HG03097 (cell line): Measurements from ENCODE around the gene ARFGEF3.
A peak's percentile ranks its signal among the peaks of the same experiment; 100 is the strongest.
"Not testable (repeated sequence)": the region's sequence is repeated elsewhere in the genome, so short reads cannot be mapped to it uniquely, and the experiment has no call there.

Source experiments
- ATAC-seq: cut with Tn5 transposase; IDR thresholded peaks from one replicate; pipeline ENCODE4 v1.9.1; 2021; ENCODE audit not compliant: unreplicated experiment, low FRiP score

ARFGEF3 gene

GRCh38 chr6:138161338-138162110 lies at the start of gene ARFGEF3:
Gene ARFGEF3, plus strand, starts transcription at chr6:138161939. Its CDS starts 148 bp downstream, at chr6:138162087.
- ATAC-seq: no peak

GRCh38 chr6:138113588-138114210 lies 48.0 kb upstream of the ARFGEF3 start:
- no peak for ATAC-seq

GRCh38 chr6:138115201-138115600 lies 46.5 kb upstream of the ARFGEF3 start:
- ATAC-seq: no peak

GRCh38 chr6:138115877-138116660 lies 45.7 kb upstream of the ARFGEF3 start:
- ATAC-seq: peak; percentile 68

- ATAC-seq: no peak
Observed at GRCh38 chr6:138116661-138116999, 45.1 kb upstream of the ARFGEF3 start.

GRCh38 chr6:138117376-138117914 lies 44.3 kb upstream of the ARFGEF3 start:
- no peak for ATAC-seq

GRCh38 chr6:138119229-138119628 lies 42.5 kb upstream of the ARFGEF3 start:
- not testable (repeated sequence) for ATAC-seq

GRCh38 chr6:138119976-138120375 lies 41.8 kb upstream of the ARFGEF3 start:
- no peak for ATAC-seq

- no peak for ATAC-seq
Observed at GRCh38 chr6:138124096-138124495, 37.6 kb upstream of the ARFGEF3 start.

GRCh38 chr6:138128096-138128495 lies 33.6 kb upstream of the ARFGEF3 start:
- ATAC-seq: no peak

- ATAC-seq: no peak
Observed at GRCh38 chr6:138129190-138129589, 32.5 kb upstream of the ARFGEF3 start.

- ATAC-seq: no peak
Observed at GRCh38 chr6:138142806-138143205, 18.9 kb upstream of the ARFGEF3 start.

- peak; percentile 68 for ATAC-seq
Observed at GRCh38 chr6:138145402-138145801, 16.3 kb upstream of the ARFGEF3 start.

- no peak for ATAC-seq
Observed at GRCh38 chr6:138146544-138146943, 15.2 kb upstream of the ARFGEF3 start.

GRCh38 chr6:138155443-138155842 lies 6.3 kb upstream of the ARFGEF3 start:
- ATAC-seq: no peak

- no peak for ATAC-seq
Observed at GRCh38 chr6:138157986-138158638, 3.6 kb upstream of the ARFGEF3 start.

- ATAC-seq: no peak
Observed at GRCh38 chr6:138159246-138159645, 2.5 kb upstream of the ARFGEF3 start.

- ATAC-seq: no peak
Observed at GRCh38 chr6:138160329-138161087, 1.2 kb upstream of the ARFGEF3 start.

- no peak for ATAC-seq
Observed at GRCh38 chr6:138161088-138161337, 726 bp upstream of the ARFGEF3 start.
